Hepatic stellate cell (primary cell): Measurements from ENCODE around the gene DCUN1D3.
A peak's percentile ranks its signal among the peaks of the same experiment; 100 is the strongest.
"Not testable (repeated sequence)": the region's sequence is repeated elsewhere in the genome, so short reads cannot be mapped to it uniquely, and the experiment has no call there.

Source experiments
- DNase-seq: peaks from one replicate; pipeline ENCODE4 v3.0.0; 2011; ENCODE audit warnings: low spot score

DCUN1D3 gene

DNA sequence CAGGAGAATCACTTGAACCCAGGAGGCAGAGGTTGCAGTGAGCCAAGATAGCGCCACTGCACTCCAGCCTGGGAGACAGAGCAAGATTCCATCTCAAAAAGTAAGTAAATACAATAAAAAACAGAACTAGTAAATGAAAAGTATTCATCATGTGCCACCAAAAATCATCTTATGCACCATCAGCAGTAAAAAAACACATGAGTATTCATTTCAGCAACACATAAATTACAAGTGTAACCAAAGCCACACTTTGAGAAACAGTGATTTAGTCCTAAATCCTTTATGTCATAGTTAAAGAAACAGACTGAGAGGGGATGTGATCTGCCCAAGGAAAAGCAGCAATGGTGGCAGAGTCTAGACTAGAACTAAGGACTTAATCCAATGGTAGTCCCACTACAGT is 13.0 kb downstream of the DCUN1D3 start:
- no peak for DNase-seq

GRCh38 chr16:20886320-20886719 is 13.8 kb downstream of the DCUN1D3 start:
- no peak for DNase-seq

- DNase-seq: peak; percentile 32
These were observed 16.0 kb downstream of the DCUN1D3 start for GRCh38 chr16:20884240-20884556.

GRCh38 chr16:20883554-20884239 is 16.5 kb downstream of the DCUN1D3 start:
- DNase-seq: no peak

- DNase-seq: no peak
These were observed 18.7 kb downstream of the DCUN1D3 start for GRCh38 chr16:20881503-20881878.

GRCh38 chr16:20880867-20881502 is 19.2 kb downstream of the DCUN1D3 start:
- DNase-seq: no peak

GRCh38 chr16:20879175-20880040 is 20.8 kb downstream of the DCUN1D3 start:
- DNase-seq: peak; percentile 47

DNA sequence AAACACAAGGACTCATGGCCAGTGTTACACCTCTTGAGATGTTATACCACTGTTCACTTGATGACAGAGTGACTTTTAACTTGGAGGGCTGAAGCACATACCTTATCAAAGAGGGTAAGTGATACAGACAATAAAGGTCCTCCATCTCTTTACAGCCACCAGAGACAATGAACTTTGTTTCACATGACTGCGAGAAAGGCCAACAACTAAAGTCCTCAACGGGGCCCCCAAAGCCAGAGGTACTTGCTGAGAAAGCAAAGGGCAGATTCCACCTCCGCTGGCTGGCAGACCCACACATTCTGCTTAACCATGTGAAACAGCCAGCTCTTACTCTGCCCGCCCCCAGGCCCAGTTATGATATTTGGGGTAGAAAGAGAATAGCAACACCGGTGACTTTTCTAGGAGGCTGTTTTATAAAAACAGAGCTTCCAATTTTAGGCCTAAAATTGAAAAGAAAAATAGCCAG is 21.4 kb downstream of the DCUN1D3 start:
- no peak for DNase-seq

DNA sequence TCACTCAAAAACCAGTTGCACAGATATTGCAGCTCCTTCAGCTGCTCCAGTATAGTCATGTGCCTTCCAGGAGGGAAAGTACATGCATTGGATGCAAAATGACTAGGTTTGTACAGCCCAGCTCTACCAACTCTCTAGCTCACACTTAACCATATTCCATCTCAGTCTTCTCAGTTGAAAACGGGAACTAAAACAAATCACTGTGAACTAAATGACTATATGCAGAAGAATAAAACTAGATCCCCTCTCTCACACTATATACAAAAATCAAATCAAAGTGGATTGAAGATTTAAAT is 24.9 kb downstream of the DCUN1D3 start:
- DNase-seq: no peak

GRCh38 chr16:20874088-20874581 is 26.0 kb downstream of the DCUN1D3 start:
- DNase-seq: peak; percentile 16

DNA sequence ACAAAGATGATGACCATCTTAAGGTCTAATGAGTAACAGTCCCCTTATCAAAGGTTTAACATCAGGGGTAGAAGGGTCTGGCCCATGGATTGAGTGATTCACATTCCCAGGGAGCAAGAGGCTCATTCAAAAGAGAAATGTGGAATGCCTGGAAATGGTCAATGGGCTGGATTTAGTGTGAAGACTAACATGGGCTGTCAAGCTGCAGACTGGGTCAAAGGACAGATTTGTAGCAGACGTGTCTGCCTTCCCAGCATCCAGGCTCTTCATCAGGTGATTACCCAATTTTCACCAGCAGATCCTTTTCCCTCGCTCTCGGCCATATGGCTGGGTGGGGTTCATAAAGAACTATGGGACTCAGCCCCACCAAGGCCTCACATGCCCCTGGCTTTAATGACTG is 26.8 kb downstream of the DCUN1D3 start:
- DNase-seq: no peak

DNA sequence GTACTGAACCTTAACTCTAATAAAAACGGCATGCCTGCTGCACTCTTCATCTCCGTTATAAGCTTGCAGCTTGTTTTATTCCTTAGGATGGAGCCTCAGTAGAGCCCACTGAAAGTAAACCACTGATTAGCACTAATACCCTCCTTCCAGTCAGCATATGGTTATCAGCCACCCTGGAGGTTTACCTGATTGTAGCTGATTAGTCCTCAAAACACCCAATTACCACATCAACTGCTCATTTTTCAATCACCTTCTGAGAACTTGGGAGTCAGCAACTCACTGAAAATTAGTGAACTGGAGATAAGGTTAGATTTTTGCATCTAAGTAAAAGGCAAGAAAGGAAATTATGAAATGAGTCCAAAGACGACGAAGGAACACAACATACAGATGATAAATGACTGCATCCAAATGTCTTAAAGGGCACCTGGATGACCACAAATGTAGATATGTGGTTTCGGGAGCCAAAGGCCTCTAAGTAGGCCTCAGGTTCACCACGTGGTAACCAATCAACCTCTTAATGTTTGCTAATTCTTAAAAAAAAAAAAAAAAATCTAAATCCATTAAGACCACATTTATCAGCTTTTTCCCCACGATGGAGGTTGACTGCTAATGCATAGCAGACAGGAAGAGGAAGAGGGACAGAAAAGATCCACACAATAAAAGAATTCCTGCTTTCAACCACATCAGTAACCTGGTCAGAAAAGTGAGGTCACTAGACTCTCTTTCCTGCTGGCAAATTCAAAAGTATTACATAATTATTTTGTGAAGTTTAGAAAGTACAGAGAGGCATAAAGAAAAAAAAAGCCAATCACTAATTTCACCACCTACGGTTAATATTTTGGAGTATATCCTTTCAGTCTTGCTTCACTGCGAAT is 28.0 kb downstream of the DCUN1D3 start:
- DNase-seq: no peak

GRCh38 chr16:20871258-20871657 is 28.9 kb downstream of the DCUN1D3 start:
- no peak for DNase-seq

- DNase-seq: no peak
These were observed 29.9 kb downstream of the DCUN1D3 start for GRCh38 chr16:20870122-20870820.

DNA sequence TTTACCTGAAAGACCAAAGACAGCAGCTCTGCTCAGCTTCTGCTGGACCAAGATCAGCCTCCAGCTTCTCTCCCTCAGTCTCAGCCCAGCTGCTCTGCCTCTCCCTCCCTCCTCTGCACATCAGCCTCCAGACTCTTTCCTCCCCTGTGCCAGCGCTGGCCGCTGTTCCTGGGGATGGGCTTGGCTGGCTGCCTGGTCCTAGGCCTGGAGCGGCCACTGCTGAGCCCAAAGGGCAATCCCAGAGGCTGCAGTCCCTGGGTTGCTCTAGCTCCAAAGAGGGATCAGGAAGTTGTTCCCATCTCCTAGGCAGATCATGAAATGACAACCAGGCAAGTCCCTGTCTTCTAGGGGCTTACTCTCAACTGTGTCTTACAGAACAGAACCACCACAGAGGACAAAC is 31.3 kb downstream of the DCUN1D3 start:
- peak; percentile 38 for DNase-seq

DNA sequence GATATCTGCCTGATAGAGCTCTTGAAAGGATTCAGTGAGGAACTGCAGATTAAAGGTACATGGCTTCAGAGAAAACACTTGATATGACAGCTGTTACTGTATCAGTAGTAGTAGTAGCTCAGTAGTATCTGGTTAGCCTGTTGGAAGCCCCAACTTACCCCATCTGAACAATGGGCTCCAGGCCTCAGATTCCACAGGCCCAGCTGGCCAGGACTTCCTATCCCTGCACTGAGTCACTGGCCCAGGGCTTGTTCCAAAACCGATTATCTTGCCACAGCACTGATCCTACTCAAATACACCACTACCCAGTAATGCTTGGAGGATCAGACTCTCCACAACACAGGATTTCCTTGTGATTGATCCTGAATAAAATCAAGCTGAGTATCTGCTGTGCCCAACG is 32.6 kb downstream of the DCUN1D3 start:
- DNase-seq: no peak

DNA sequence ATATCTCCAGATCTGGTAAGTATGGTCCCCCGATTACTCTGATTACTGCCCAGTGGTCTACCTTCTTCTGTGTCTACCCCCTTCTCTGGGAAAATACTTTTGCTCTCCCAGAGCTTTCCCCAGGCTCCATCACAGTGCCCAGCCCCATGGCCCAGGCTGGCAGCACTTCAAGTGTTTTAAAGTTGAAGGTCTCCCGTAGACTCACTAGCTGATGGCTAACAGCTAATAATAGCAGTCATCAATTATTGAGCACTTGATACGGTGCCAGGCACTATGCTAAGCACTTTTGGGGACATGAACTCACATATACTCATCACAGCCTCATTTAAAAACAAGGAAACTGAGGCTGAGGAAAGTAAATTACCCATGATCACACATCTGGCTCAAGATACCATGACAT is 33.4 kb downstream of the DCUN1D3 start:
- no peak for DNase-seq

DNA sequence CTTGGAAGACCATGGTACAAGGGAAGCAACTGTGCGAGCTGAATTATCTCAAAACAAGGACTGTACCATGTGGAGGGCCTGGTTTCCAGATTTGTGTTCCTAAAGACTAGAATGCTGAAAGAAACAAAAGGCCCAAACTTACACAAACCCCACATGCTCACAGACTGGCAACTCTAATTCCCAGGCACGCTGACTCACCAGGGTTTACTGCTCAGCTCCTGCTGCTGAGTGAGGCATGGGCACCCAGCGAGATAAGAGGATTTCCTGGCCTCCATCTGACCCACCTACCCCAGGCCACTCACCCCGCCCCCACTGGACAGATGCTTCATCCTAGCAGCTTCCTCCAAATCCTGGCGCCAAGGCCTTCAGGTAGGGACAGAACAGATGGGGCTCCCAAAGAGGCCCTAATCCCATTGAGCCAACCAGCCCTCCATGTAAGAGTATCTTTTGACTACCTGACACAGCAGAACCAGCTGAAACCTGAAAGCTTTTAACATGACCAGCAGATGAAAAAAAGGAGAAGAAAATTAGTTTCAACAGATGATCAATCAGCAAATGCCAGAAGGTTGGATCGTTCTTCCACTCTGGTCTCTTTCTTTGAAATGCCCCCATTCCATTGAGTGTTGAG is 33.9 kb downstream of the DCUN1D3 start:
- peak; percentile 53 for DNase-seq

- DNase-seq: peak; percentile 38
These were observed 34.6 kb downstream of the DCUN1D3 start for GRCh38 chr16:20865420-20866131.

- DNase-seq: not testable (repeated sequence)
These were observed 35.8 kb downstream of the DCUN1D3 start for GRCh38 chr16:20864376-20864775.
